GM10266 (cell line): ENCODE data around the gene SMPX.

Source experiments
- DNase-seq: peaks from one replicate; pipeline ENCODE4 v3.0.0; 2012; ENCODE audit errors: extremely low spot score
- CTCF ChIP-seq: IDR thresholded peaks from 2 replicates; pipeline ENCODE4 v1.5.1; 2012; ENCODE audit warnings: mild to moderate bottlenecking, low read depth; ENCODE audit not compliant: control insufficient read depth, insufficient read depth; ENCODE audit errors: missing control alignments

SMPX gene

GRCh38 chrX:21678048-21678612, 79.8 kb downstream of the SMPX start:
- DNase-seq = no peak
- TF ChIP-seq CTCF = no peak

GRCh38 chrX:21675931-21676330, 82.0 kb downstream of the SMPX start:
- DNase-seq = no peak

GRCh38 chrX:21674430-21675186, 83.3 kb downstream of the SMPX start:
- TF ChIP-seq CTCF = no peak
- DNase-seq = no peak

More at GRCh38 chrX:21675931-21676330, 82.0 kb downstream of the SMPX start:
- no peak for TF ChIP-seq CTCF

- no peak for TF ChIP-seq CTCF
- no peak for DNase-seq
These were observed 91.2 kb downstream of the SMPX start for GRCh38 chrX:21666679-21667078.

GRCh38 chrX:21666252-21666651, 91.7 kb downstream of the SMPX start:
- DNase-seq = no peak
- TF ChIP-seq CTCF = no peak

GRCh38 chrX:21662761-21663160, 95.2 kb downstream of the SMPX start:
- no peak for DNase-seq
- TF ChIP-seq CTCF = no peak

- TF ChIP-seq CTCF = no peak
- no peak for DNase-seq
These were observed 96.6 kb downstream of the SMPX start for GRCh38 chrX:21661316-21661715.
